Activated naive CD8-positive, alpha-beta T cell (primary cell): Measurements from ENCODE around the gene CEP63.
"Not testable (repeated sequence)": the region's sequence is repeated elsewhere in the genome, so short reads cannot be mapped to it uniquely, and the experiment has no call there.

Experiments
- H3K27ac Mint-ChIP-seq: one replicate; pipeline ENCODE4 v1.8.0; 2021; ENCODE audit warnings: mixed read lengths
- H3K27me3 Mint-ChIP-seq: one replicate; pipeline ENCODE4 v1.8.0; 2021; ENCODE audit warnings: mixed read lengths
- H3K36me3 Mint-ChIP-seq: one replicate; pipeline ENCODE4 v1.8.0; 2021; ENCODE audit warnings: mixed read lengths
- H3K4me1 Mint-ChIP-seq: one replicate; pipeline ENCODE4 v1.8.0; 2021; ENCODE audit warnings: low read depth, mixed read lengths
- H3K4me3 Mint-ChIP-seq: one replicate; pipeline ENCODE4 v1.8.0; 2021; ENCODE audit warnings: mild to moderate bottlenecking, mixed read lengths
- H3K9me3 Mint-ChIP-seq: one replicate; pipeline ENCODE4 v1.8.0; 2021; ENCODE audit warnings: low read depth, mixed read lengths

The CEP63 gene

GRCh38 chr3:134522541-134522940 is 36.7 kb downstream of the CEP63 start:
- H3K27me3 Mint-ChIP-seq, result no peaks in the 10 kb centered on the region
- peaks cover 58% of the 10 kb centered on the region for H3K36me3 Mint-ChIP-seq
- peaks cover 2% of the 10 kb centered on the region for H3K4me1 Mint-ChIP-seq
- H3K27ac Mint-ChIP-seq, result no peak overlapping the region
- H3K9me3 Mint-ChIP-seq, result peaks cover 27% of the 10 kb centered on the region
- H3K4me3 Mint-ChIP-seq, result no peak overlapping the region

GRCh38 chr3:134525293-134525692 is 39.4 kb downstream of the CEP63 start:
- no peak overlapping the region for H3K4me3 Mint-ChIP-seq
- no peak overlapping the region for H3K27ac Mint-ChIP-seq
- peaks cover 46% of the 10 kb centered on the region for H3K36me3 Mint-ChIP-seq

GRCh38 chr3:134526319-134526718 is 40.5 kb downstream of the CEP63 start:
- Mint-ChIP-seq H3K36me3 (peaks cover 39% of the 10 kb centered on the region), H3K4me1 (peaks cover 5% of the 10 kb centered on the region), H3K4me3 (no peak overlapping the region), H3K27ac (no peak overlapping the region), H3K9me3 (peaks cover 15% of the 10 kb centered on the region), H3K27me3 (no peaks in the 10 kb centered on the region)

More at GRCh38 chr3:134525293-134525692, 39.4 kb downstream of the CEP63 start:
- Mint-ChIP-seq H3K27me3 (no peaks in the 10 kb centered on the region), H3K9me3 (peaks cover 21% of the 10 kb centered on the region), H3K4me1 (peaks cover 5% of the 10 kb centered on the region)

GRCh38 chr3:134527037-134527436 is 41.2 kb downstream of the CEP63 start:
- peaks cover 11% of the 10 kb centered on the region for H3K9me3 Mint-ChIP-seq
- no peak overlapping the region for H3K27ac Mint-ChIP-seq
- peaks cover 38% of the 10 kb centered on the region for H3K36me3 Mint-ChIP-seq
- no peaks in the 10 kb centered on the region for H3K27me3 Mint-ChIP-seq
- H3K4me1 Mint-ChIP-seq, result peaks cover 5% of the 10 kb centered on the region
- H3K4me3 Mint-ChIP-seq, result no peak overlapping the region

- H3K4me3 Mint-ChIP-seq, result no peak overlapping the region
- no peaks in the 10 kb centered on the region for H3K27me3 Mint-ChIP-seq
- H3K9me3 Mint-ChIP-seq, result peaks cover 6% of the 10 kb centered on the region
- peaks cover 5% of the 10 kb centered on the region for H3K4me1 Mint-ChIP-seq
- H3K36me3 Mint-ChIP-seq, result peaks cover 34% of the 10 kb centered on the region
- no peak overlapping the region for H3K27ac Mint-ChIP-seq
These were observed 41.8 kb downstream of the CEP63 start for GRCh38 chr3:134527538-134528186.

- H3K27me3 Mint-ChIP-seq, result no peaks in the 10 kb centered on the region
- peaks cover 7% of the 10 kb centered on the region for H3K4me1 Mint-ChIP-seq
- H3K9me3 Mint-ChIP-seq, result no peaks in the 10 kb centered on the region
- H3K27ac Mint-ChIP-seq, result no peak overlapping the region
- peaks cover 17% of the 10 kb centered on the region for H3K36me3 Mint-ChIP-seq
- H3K4me3 Mint-ChIP-seq, result no peak overlapping the region
These were observed 47.6 kb downstream of the CEP63 start for GRCh38 chr3:134533493-134533892.

- Mint-ChIP-seq H3K27me3 (no peaks in the 10 kb centered on the region), H3K9me3 (no peaks in the 10 kb centered on the region)
These were observed 49.5 kb downstream of the CEP63 start for GRCh38 chr3:134535186-134535970.

GRCh38 chr3:134536781-134537180 is 50.9 kb downstream of the CEP63 start:
- Mint-ChIP-seq H3K36me3 (peaks cover 22% of the 10 kb centered on the region), H3K27ac (no peak overlapping the region), H3K4me3 (no peak overlapping the region), H3K27me3 (no peaks in the 10 kb centered on the region), H3K4me1 (peaks cover 7% of the 10 kb centered on the region), H3K9me3 (no peaks in the 10 kb centered on the region)

More at GRCh38 chr3:134535186-134535970, 49.5 kb downstream of the CEP63 start:
- Mint-ChIP-seq H3K4me1 (peaks cover 7% of the 10 kb centered on the region), H3K4me3 (no peak overlapping the region), H3K27ac (no peak overlapping the region), H3K36me3 (peaks cover 24% of the 10 kb centered on the region)

- Mint-ChIP-seq H3K36me3 (peaks cover 20% of the 10 kb centered on the region), H3K4me1 (no peaks in the 10 kb centered on the region), H3K9me3 (no peaks in the 10 kb centered on the region), H3K27ac (no peak overlapping the region), H3K27me3 (no peaks in the 10 kb centered on the region), H3K4me3 (no peak overlapping the region)
These were observed 56.6 kb downstream of the CEP63 start for GRCh38 chr3:134542287-134542958.

- H3K27ac Mint-ChIP-seq, result no peak overlapping the region
- no peak overlapping the region for H3K4me3 Mint-ChIP-seq
- no peaks in the 10 kb centered on the region for H3K9me3 Mint-ChIP-seq
These were observed 57.3 kb downstream of the CEP63 start for GRCh38 chr3:134543113-134543512.

GRCh38 chr3:134544316-134544715 is 58.5 kb downstream of the CEP63 start:
- Mint-ChIP-seq H3K27me3 (no peaks in the 10 kb centered on the region), H3K9me3 (no peaks in the 10 kb centered on the region), H3K4me3 (no peak overlapping the region), H3K27ac (no peak overlapping the region), H3K36me3 (peaks cover 21% of the 10 kb centered on the region), H3K4me1 (peaks cover 1% of the 10 kb centered on the region)

More at GRCh38 chr3:134543113-134543512, 57.3 kb downstream of the CEP63 start:
- H3K27me3 Mint-ChIP-seq, result no peaks in the 10 kb centered on the region
- peaks cover 20% of the 10 kb centered on the region for H3K36me3 Mint-ChIP-seq
- peaks cover 1% of the 10 kb centered on the region for H3K4me1 Mint-ChIP-seq

- H3K36me3 Mint-ChIP-seq, result peaks cover 23% of the 10 kb centered on the region
- not testable (repeated sequence) for H3K4me1 Mint-ChIP-seq
These were observed 58.9 kb downstream of the CEP63 start for GRCh38 chr3:134544783-134545182.

GRCh38 chr3:134545818-134546217 is 60.0 kb downstream of the CEP63 start:
- Mint-ChIP-seq H3K4me1 (peaks cover 1% of the 10 kb centered on the region), H3K4me3 (no peak overlapping the region), H3K27me3 (no peaks in the 10 kb centered on the region), H3K27ac (no peak overlapping the region), H3K36me3 (peaks cover 29% of the 10 kb centered on the region), H3K9me3 (no peaks in the 10 kb centered on the region)

More at GRCh38 chr3:134544783-134545182, 58.9 kb downstream of the CEP63 start:
- H3K4me3 Mint-ChIP-seq, H3K9me3 Mint-ChIP-seq, H3K27me3 Mint-ChIP-seq, H3K27ac Mint-ChIP-seq: not testable (repeated sequence)

- Mint-ChIP-seq H3K4me3 (no peak overlapping the region), H3K27ac (no peak overlapping the region), H3K4me1 (peaks cover 1% of the 10 kb centered on the region), H3K27me3 (no peaks in the 10 kb centered on the region), H3K9me3 (no peaks in the 10 kb centered on the region), H3K36me3 (peaks cover 33% of the 10 kb centered on the region)
These were observed 66.9 kb downstream of the CEP63 start for GRCh38 chr3:134552784-134553183.

GRCh38 chr3:134559591-134559990 is 73.7 kb downstream of the CEP63 start:
- no peak overlapping the region for H3K27ac Mint-ChIP-seq
- H3K9me3 Mint-ChIP-seq, result no peaks in the 10 kb centered on the region
- peaks cover 24% of the 10 kb centered on the region for H3K36me3 Mint-ChIP-seq
- no peaks in the 10 kb centered on the region for H3K27me3 Mint-ChIP-seq
- no peaks in the 10 kb centered on the region for H3K4me1 Mint-ChIP-seq
- no peak overlapping the region for H3K4me3 Mint-ChIP-seq
